K562 (cell line): ENCODE measurements around the gene TLCD1. TPM values are rescaled to one million over a fixed set of nuclear protein-coding genes. Genes with fewer than 3 reads are reported as not detected.

Source experiments
- CBX2 ChIP-seq: fragments of 200-600 bp; sonication (generic); IDR thresholded peaks from one replicate; pipeline ENCODE4 v1.6.1; 2012; ENCODE audit warnings: mild to moderate bottlenecking, low read length, inconsistent platforms; ENCODE audit not compliant: insufficient read depth, poor library complexity, severe bottlenecking
- CHD7 ChIP-seq: fragments of 200-600 bp; sonication (generic); IDR thresholded peaks from one replicate; pipeline ENCODE4 v1.6.1; 2012; ENCODE audit warnings: mild to moderate bottlenecking, low read depth, low read length, inconsistent platforms
- FOS ChIP-seq: IDR thresholded peaks from 3 replicates; pipeline ENCODE4 v1.6.1; 2011; ENCODE audit not compliant: insufficient read length; ENCODE audit errors: extremely low read depth
- MEF2A ChIP-seq: IDR thresholded peaks from 2 replicates; pipeline ENCODE4 v1.6.1; 2011; ENCODE audit warnings: low read depth, mild to moderate bottlenecking, low read length, moderate library complexity; ENCODE audit not compliant: control insufficient read depth
- NR2C1 ChIP-seq, 2 experiments: fragments of 450-650 bp; IDR thresholded peaks; 2 replicates each; pipeline ENCODE4 v1.6.1; 2017; ENCODE audit warnings: mild to moderate bottlenecking in 2 of 2, antibody characterized with exemption in 1 of 2, inconsistent platforms in 1 of 2, missing compliant biosample characterization in 1 of 2, missing genetic modification characterization in 1 of 2
- PRDM10 ChIP-seq: fragments of 450-650 bp; IDR thresholded peaks from 2 replicates; pipeline ENCODE4 v1.6.1; 2018; ENCODE audit not compliant: partially characterized antibody
- TRIM24 ChIP-seq, 2 experiments: fragments of 450-650 bp; IDR thresholded peaks; 2 replicates each; pipeline ENCODE4 v1.6.1; 2016
- ZBTB5 ChIP-seq: fragments of 450-650 bp; IDR thresholded peaks from 2 replicates; pipeline ENCODE4 v1.6.1; 2017; ENCODE audit warnings: antibody characterized with exemption
- ZNF785 ChIP-seq: fragments of 250-450 bp; sonication (Bioruptor Pico); IDR thresholded peaks from 2 replicates; pipeline ENCODE4 v1.4.0; 2020; ENCODE audit warnings: mild to moderate bottlenecking
- polyA plus RNA-seq, 8 experiments: library from polyadenylated mRNA; depleted of rRNA in 4 of 8; stranded (reverse) in 5 of 8; unstranded in 3 of 8; fragments of >200 nt; fragmentation: Nextera tagmentation in 2 of 8; fragmentation: Illumina TruSeq in 1 of 8; extraction: Ambion mirVana in 2 of 8; extraction: Trizol in 1 of 8; gene quantifications; 2 replicates each; pipeline versions ENCODE4 v1.2.1 to v1.2.3, GENCODE V29; 2011 to 2014; ENCODE audit warnings: inconsistent platforms in 1 of 8, missing spikeins in 1 of 8
- total RNA-seq, 7 experiments: library from RNA; depleted of rRNA in 6 of 7; stranded (reverse); fragments of >200 nt in 6 of 7; fragmentation: Illumina TruSeq in 2 of 7; extraction: Trizol in 2 of 7; gene quantifications; 2 replicates each; pipeline versions ENCODE4 v1.2.1 to v1.2.3, GENCODE V29; 2011 to 2021; ENCODE audit warnings: low replicate concordance in 1 of 7

TLCD1 gene
- total and polyA plus RNA-seq, 9 of the 15 experiments (the other 6 are each of a cell fraction or from before 2014, with no cell fraction given) = 6.8 to 37.7 (median 21.7) TPM

- no peak for TF ChIP-seq ZBTB5
- TF ChIP-seq NR2C1 (IDR thresholded peaks at IDR 0.05) = no peak
- TF ChIP-seq NR2C1 (tag; IDR thresholded peaks at IDR 0.05) = no peak
- no peak for TF ChIP-seq CBX2
- no peak for TF ChIP-seq CHD7
- TF ChIP-seq PRDM10 = peak; percentile 84
- TF ChIP-seq TRIM24 (IDR thresholded peaks at IDR 0.05) = no peak; a peak in 1 of 4 replicates
- no peak for TF ChIP-seq MEF2A
- TF ChIP-seq ZNF785 (CRISPR knock-in tag) = no peak
- TF ChIP-seq FOS = peak; percentile 4
These were observed 14.9 kb downstream of the TLCD1 start (continued) for GRCh38 chr17:28710861-28711722.
